Trophoblast cell (in vitro differentiated cells and primary cell): Measurements from ENCODE around the gene KLHDC7A.

Experiments used
- DNase-seq, 2 donors: peaks; one replicate each; pipeline ENCODE4 v3.0.0-alpha.2; 2016
- H2AFZ ChIP-seq: 2 replicates; pipeline ENCODE4 v1.6.1; 2013; ENCODE audit warnings: low read length, moderate library complexity, mild to moderate bottlenecking; ENCODE audit not compliant: insufficient read depth, poor library complexity
- H2AK5ac ChIP-seq: 2 replicates; pipeline ENCODE4 v1.6.1; 2013; ENCODE audit warnings: mild to moderate bottlenecking, low read length
- H2BK120ac ChIP-seq: 2 replicates; pipeline ENCODE4 v1.6.1; 2013; ENCODE audit warnings: low read length, mild to moderate bottlenecking, moderate library complexity; ENCODE audit not compliant: insufficient read depth, poor library complexity
- H2BK12ac ChIP-seq: 2 replicates; pipeline ENCODE4 v1.6.1; 2013; ENCODE audit warnings: mild to moderate bottlenecking, low read length, moderate library complexity
- H2BK5ac ChIP-seq: 2 replicates; pipeline ENCODE4 v1.6.1; 2013; ENCODE audit warnings: low read length, low read depth, moderate library complexity, mild to moderate bottlenecking; ENCODE audit not compliant: poor library complexity
- H3K14ac ChIP-seq: 2 replicates; pipeline ENCODE4 v1.6.1; 2013; ENCODE audit warnings: mild to moderate bottlenecking, low read length
- H3K18ac ChIP-seq: 2 replicates; pipeline ENCODE4 v1.6.1; 2013; ENCODE audit warnings: mild to moderate bottlenecking, low read length
- H3K23ac ChIP-seq: 2 replicates; pipeline ENCODE4 v1.6.1; 2013; ENCODE audit warnings: low read length
- H3K27ac ChIP-seq: 2 replicates; pipeline ENCODE4 v1.5.1; 2013; ENCODE audit warnings: low read depth, mild to moderate bottlenecking, inconsistent platforms, low read length, moderate library complexity
- H3K27me3 ChIP-seq: 2 replicates; pipeline ENCODE4 v1.6.1; 2013; ENCODE audit warnings: inconsistent platforms, mild to moderate bottlenecking, low read length, moderate library complexity; ENCODE audit not compliant: insufficient read depth
- H3K36me3 ChIP-seq, 2 experiments: 1 replicate in 1 of 2; 2 replicates in 1 of 2; pipeline ENCODE4 v1.6.1; 2013; ENCODE audit warnings: low read length in 2 of 2, mild to moderate bottlenecking in 2 of 2, moderate library complexity in 1 of 2; ENCODE audit not compliant: insufficient read depth in 2 of 2, control insufficient read depth in 1 of 2
- H3K4ac ChIP-seq: 2 replicates; pipeline ENCODE4 v1.6.1; 2013; ENCODE audit warnings: low read depth, mild to moderate bottlenecking, low read length, moderate library complexity
- H3K4me1 ChIP-seq, 2 experiments: 1 replicate in 1 of 2; 2 replicates in 1 of 2; pipeline ENCODE4 v1.6.1; 2013; ENCODE audit warnings: low read length in 2 of 2, mild to moderate bottlenecking in 2 of 2, moderate library complexity in 1 of 2; ENCODE audit not compliant: insufficient read depth in 2 of 2, control insufficient read depth in 1 of 2
- H3K4me2 ChIP-seq: 2 replicates; pipeline ENCODE4 v1.6.1; 2013; ENCODE audit warnings: inconsistent platforms, mild to moderate bottlenecking, low read length, moderate library complexity
- H3K4me3 ChIP-seq: 2 replicates; pipeline ENCODE4 v1.5.1; 2013; ENCODE audit warnings: mild to moderate bottlenecking, low read depth, low read length, inconsistent platforms
- H3K79me1 ChIP-seq: one replicate; pipeline ENCODE4 v1.6.1; 2013; ENCODE audit warnings: low read length
- H3K79me2 ChIP-seq: 2 replicates; pipeline ENCODE4 v1.6.1; 2013; ENCODE audit warnings: low read length, mild to moderate bottlenecking; ENCODE audit not compliant: control insufficient read depth, insufficient read depth, poor library complexity
- H3K9ac ChIP-seq: 2 replicates; pipeline ENCODE4 v1.6.1; 2013; ENCODE audit warnings: mild to moderate bottlenecking, low read length
- H3K9me3 ChIP-seq: 2 replicates; pipeline ENCODE4 v1.6.1; 2013; ENCODE audit warnings: low read depth, mild to moderate bottlenecking, control low read depth, inconsistent platforms, low read length; ENCODE audit not compliant: insufficient read depth
- H4K12ac ChIP-seq: 2 replicates; pipeline ENCODE4 v1.6.1; 2013; ENCODE audit warnings: low read depth, mild to moderate bottlenecking, low read length, moderate library complexity
- H4K8ac ChIP-seq: 2 replicates; pipeline ENCODE4 v1.6.1; 2013; ENCODE audit warnings: low read depth, mild to moderate bottlenecking, low read length, moderate library complexity
- H4K91ac ChIP-seq: one replicate; pipeline ENCODE4 v1.6.1; 2013; ENCODE audit warnings: low read depth, mild to moderate bottlenecking, low read length, moderate library complexity
- WGBS: extraction: QIAGEN DNeasy Blood & Tissue Kit; methylation state at CpG from one replicate; pipeline ENCODE4 v1.1.7; 2013; ENCODE audit warnings: missing lambda C conversion rate; ENCODE audit not compliant: insufficient read length, insufficient coverage; ENCODE audit errors: extremely low coverage; 5-methylcytosine and 5-hydroxymethylcytosine counted together

Gene KLHDC7A

GRCh38 chr1:18463063-18463462 lies 17.7 kb upstream of the KLHDC7A start:
- Histone ChIP-seq H2AFZ (no peak overlapping the region), H3K79me2 (no peaks in the 10 kb centered on the region), H3K4me1 (peaks cover 2 to 7% of the 10 kb centered on the region in 2 experiments), H3K14ac (no peak overlapping the region), H2BK5ac (no peak overlapping the region), H3K27me3 (no peaks in the 10 kb centered on the region), H4K12ac (no peak overlapping the region), H2AK5ac (no peak overlapping the region), H3K36me3 (no peaks in the 10 kb centered on the region), H3K4me2 (no peak overlapping the region), H3K23ac (no peak overlapping the region), H3K18ac (no peak overlapping the region), H3K9ac (no peak overlapping the region), H3K4ac (no peak overlapping the region), H2BK12ac (no peak overlapping the region), H3K9me3 (no peaks in the 10 kb centered on the region), H3K79me1 (no peaks in the 10 kb centered on the region), H3K27ac (no peak overlapping the region), H4K8ac (no peak overlapping the region), H4K91ac (no peak overlapping the region), H3K4me3 (no peak overlapping the region), H2BK120ac (no peak overlapping the region)
- no peak for DNase-seq
- WGBS = no CpG with 5 or more reads among the region's 8 CpGs

GRCh38 chr1:18463984-18464664 lies 16.6 kb upstream of the KLHDC7A start:
- H3K4me3 ChIP-seq = no peak overlapping the region
- H3K79me1 ChIP-seq = no peaks in the 10 kb centered on the region
- H3K18ac ChIP-seq = no peak overlapping the region
- WGBS = no CpG with 5 or more reads among the region's 6 CpGs
- no peaks in the 10 kb centered on the region for H3K9me3 ChIP-seq
- peaks cover 2 to 7% of the 10 kb centered on the region in 2 experiments for H3K4me1 ChIP-seq
- no peaks in the 10 kb centered on the region for H3K36me3 ChIP-seq
- no peaks in the 10 kb centered on the region for H3K27me3 ChIP-seq
- H4K91ac ChIP-seq = no peak overlapping the region
- H3K23ac ChIP-seq = no peak overlapping the region
- no peak overlapping the region for H4K12ac ChIP-seq
- no peak overlapping the region for H2BK12ac ChIP-seq
- no peak overlapping the region for H2AFZ ChIP-seq
- no peak overlapping the region for H3K14ac ChIP-seq
- H2BK5ac ChIP-seq = no peak overlapping the region
- no peak overlapping the region for H2AK5ac ChIP-seq
- no peak overlapping the region for H3K4me2 ChIP-seq
- no peak overlapping the region for H4K8ac ChIP-seq
- H3K4ac ChIP-seq = no peak overlapping the region
- no peak for DNase-seq
- no peak overlapping the region for H3K27ac ChIP-seq
- no peak overlapping the region for H3K9ac ChIP-seq
- no peak overlapping the region for H2BK120ac ChIP-seq
- no peaks in the 10 kb centered on the region for H3K79me2 ChIP-seq

GRCh38 chr1:18464665-18465050 lies 16.1 kb upstream of the KLHDC7A start:
- H3K79me1 ChIP-seq = no peaks in the 10 kb centered on the region
- no peak overlapping the region for H3K18ac ChIP-seq
- H2BK5ac ChIP-seq = no peak overlapping the region
- WGBS = no CpG with 5 or more reads among the region's 8 CpGs
- no peak overlapping the region for H2AFZ ChIP-seq
- no peak overlapping the region for H3K4ac ChIP-seq
- no peak overlapping the region for H3K4me2 ChIP-seq
- no peak overlapping the region for H4K8ac ChIP-seq
- H3K27me3 ChIP-seq = no peaks in the 10 kb centered on the region
- peaks cover 2 to 7% of the 10 kb centered on the region in 2 experiments for H3K4me1 ChIP-seq
- H2AK5ac ChIP-seq = no peak overlapping the region
- no peak for DNase-seq
- H3K27ac ChIP-seq = no peak overlapping the region
- H4K91ac ChIP-seq = no peak overlapping the region
- H3K4me3 ChIP-seq = no peak overlapping the region
- no peaks in the 10 kb centered on the region for H3K36me3 ChIP-seq
- no peak overlapping the region for H3K23ac ChIP-seq
- H4K12ac ChIP-seq = no peak overlapping the region
- no peaks in the 10 kb centered on the region for H3K79me2 ChIP-seq
- H3K9ac ChIP-seq = no peak overlapping the region
- no peak overlapping the region for H2BK12ac ChIP-seq
- H3K14ac ChIP-seq = no peak overlapping the region
- no peaks in the 10 kb centered on the region for H3K9me3 ChIP-seq
- H2BK120ac ChIP-seq = no peak overlapping the region

- Histone ChIP-seq H2AFZ (no peak overlapping the region), H3K4me1 (peaks cover 2 to 7% of the 10 kb centered on the region in 2 experiments), H2BK5ac (no peak overlapping the region), H3K79me2 (no peaks in the 10 kb centered on the region), H2BK120ac (no peak overlapping the region), H3K4me2 (no peak overlapping the region), H2BK12ac (no peak overlapping the region), H4K8ac (no peak overlapping the region), H3K27ac (no peak overlapping the region), H3K9me3 (no peaks in the 10 kb centered on the region), H2AK5ac (no peak overlapping the region), H3K4ac (no peak overlapping the region), H3K14ac (no peak overlapping the region), H3K27me3 (no peaks in the 10 kb centered on the region), H4K91ac (no peak overlapping the region), H3K18ac (no peak overlapping the region), H3K23ac (no peak overlapping the region), H3K4me3 (no peak overlapping the region), H3K36me3 (no peaks in the 10 kb centered on the region), H3K79me1 (no peaks in the 10 kb centered on the region), H3K9ac (no peak overlapping the region), H4K12ac (no peak overlapping the region)
- no CpG with 5 or more reads among the region's 7 CpGs for WGBS
- no peak for DNase-seq
Observed at GRCh38 chr1:18466676-18467075, 14.1 kb upstream of the KLHDC7A start.
